HG03175 (cell line): ENCODE measurements around the gene FAM53C.
A peak's percentile ranks its signal among the peaks of the same experiment; 100 is the strongest.

Source experiments
- ATAC-seq: cut with Tn5 transposase; IDR thresholded peaks from one replicate; pipeline ENCODE4 v1.9.1; 2021; ENCODE audit warnings: mild to moderate bottlenecking, moderate library complexity; ENCODE audit not compliant: unreplicated experiment

FAM53C gene

DNA sequence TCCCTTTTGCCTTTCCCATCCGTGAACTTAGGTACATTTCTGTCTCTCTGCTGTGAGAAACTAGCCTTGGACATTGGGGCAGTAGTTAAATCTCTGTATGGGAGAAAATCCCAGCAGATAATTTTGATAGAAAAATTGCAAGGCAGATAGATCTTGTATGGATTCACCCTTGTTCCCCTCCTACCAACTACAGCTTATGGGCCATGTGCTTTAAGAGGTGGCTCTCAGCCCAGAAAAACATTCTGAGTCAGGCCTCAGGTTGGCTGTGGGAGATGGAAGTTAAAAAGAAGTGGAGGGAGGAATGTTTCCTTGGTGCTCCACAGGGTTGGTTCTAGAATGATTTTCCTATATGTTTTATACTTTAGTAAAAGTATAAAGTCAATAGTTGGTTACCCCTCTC, 13.0 kb downstream of the FAM53C start:
- ATAC-seq: no peak

DNA sequence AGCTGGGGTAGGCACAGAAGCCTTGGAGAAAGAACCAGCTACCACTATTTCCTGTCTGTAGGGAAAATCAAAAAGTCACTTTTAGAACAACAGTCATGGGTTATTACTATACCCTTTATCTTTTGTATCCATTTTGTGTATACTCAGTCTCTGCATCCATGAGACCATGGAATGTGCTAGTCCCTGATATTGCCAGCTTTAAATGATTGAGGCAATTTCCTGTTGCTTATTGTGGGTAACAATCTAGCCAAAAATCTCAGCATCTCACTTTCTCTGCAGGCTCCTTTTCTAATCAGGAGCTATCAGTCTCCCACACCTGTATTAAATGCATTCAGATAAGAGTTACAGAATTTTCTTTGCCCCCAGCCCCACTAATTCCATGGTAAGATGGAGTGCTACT, 13.5 kb downstream of the FAM53C start:
- no peak for ATAC-seq

DNA sequence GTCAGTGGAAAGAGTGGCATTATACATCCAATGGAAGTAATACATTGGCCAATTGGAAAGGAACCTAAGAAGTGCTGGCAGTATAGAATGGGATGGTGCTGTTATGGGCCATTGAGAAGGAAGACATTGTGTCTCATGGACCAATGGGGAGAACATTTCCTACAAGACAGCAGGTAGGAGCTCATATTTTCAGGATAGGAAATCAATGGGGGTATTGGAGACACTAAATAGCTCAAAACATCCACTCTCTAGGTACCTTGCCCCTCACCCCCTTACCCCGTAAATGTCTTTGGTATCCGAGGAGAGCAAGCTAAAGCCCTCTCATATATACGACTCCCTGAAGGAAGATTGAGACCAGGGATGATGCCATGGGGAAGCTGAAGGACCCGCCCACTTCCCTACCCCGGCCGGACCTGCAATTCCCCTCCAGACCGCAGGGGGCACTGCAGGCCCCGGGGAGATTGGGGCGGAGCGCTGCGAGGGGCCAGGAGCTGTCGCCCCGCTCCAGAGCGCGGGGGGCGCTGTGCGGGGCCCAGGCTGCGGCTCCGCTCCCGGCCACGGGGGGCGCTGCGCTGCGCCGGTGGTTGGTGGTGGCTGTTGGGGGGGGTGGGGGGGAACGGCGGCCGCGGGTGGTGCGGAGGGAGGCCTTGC, 14.1 kb downstream of the FAM53C start, which contains the start of gene KDM3B:
Gene KDM3B (plus strand): TSS at position 615 of the 651 bp plus-strand sequence. CDS start 111 bp downstream, outside the sequence.
- ATAC-seq: peak; percentile 68

DNA sequence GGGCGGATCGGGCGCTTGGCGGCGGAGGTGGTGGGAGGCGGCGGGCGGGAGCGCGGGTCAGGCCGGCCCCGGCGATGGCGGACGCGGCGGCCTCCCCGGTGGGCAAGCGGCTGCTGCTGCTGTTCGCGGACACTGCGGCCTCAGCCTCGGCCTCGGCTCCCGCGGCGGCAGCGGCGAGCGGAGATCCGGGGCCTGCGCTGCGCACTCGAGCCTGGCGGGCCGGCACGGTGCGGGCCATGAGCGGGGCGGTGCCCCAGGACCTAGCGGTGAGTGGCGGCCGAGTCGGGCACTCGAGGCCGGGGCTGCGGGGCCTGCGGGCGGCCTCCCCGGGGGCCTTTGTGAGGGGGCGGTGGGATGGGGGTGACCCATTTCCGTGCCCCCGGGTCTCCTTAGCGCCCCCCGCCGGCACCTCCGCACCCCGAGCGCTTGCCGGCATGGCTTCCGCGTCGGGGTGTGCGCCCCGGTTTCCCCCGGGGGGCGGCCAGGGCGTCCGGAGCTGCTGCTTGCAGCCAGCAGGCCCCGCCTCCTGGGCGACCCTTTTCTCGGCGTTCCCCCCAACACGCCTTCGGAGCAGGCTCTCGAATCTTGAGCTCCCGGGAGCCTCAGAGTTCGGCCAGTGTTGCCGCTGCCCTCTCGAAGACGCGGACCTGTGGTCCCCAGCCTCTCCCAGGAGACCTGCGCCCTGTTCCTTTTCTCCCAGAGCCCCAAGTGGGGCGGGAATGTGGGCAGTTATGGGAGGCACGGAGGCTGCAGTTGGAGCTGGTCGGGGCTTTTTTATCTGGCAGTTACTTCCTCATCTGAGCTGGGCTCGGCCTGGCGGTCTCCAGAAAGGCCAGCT, 14.9 kb downstream of the FAM53C start:
- peak; percentile 45 for ATAC-seq

DNA sequence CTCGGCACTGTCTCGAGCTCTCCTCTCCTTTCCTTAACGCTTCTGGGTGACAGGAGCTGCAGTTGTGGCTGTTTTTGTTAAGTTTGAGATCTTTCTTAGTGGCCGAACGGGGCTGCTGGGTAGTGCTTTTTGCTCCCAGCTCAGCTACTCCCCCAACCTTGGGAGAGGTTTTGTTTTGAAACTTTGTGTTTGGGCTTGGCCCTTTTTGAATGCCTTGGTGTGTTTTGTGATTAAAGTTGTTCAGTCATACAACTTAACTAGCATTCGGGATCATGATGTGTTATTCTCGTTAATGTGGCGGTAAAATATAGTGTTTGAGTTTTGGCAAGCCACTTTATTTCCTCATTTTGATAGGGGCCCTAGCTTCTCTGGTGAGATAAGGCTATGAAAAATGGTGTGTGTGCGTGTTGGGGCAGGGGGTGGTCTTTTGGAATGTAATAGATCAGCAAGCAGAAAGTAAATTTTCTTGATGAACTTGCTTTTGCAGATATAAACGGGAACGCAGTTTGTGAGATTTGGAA, 15.6 kb downstream of the FAM53C start:
- ATAC-seq: no peak

DNA sequence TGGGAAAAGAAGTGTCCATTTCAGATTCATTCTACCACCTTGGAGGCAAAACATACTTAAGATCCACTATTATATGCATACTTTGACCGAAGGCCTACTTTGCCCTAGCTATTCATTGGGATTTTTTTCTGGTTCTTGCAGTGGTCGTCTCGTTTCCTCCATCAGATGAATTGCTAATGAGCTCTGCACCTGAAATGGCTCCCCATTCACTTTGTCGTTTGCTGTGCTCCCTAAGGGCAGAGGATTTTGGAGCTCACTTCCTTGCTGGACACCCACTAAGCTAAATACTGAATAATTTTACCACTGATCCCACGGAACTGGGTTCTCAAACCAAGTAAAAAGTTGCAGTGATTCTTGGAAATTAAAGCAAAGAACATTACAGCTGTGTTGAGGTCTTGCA, 16.3 kb downstream of the FAM53C start:
- ATAC-seq: no peak

DNA sequence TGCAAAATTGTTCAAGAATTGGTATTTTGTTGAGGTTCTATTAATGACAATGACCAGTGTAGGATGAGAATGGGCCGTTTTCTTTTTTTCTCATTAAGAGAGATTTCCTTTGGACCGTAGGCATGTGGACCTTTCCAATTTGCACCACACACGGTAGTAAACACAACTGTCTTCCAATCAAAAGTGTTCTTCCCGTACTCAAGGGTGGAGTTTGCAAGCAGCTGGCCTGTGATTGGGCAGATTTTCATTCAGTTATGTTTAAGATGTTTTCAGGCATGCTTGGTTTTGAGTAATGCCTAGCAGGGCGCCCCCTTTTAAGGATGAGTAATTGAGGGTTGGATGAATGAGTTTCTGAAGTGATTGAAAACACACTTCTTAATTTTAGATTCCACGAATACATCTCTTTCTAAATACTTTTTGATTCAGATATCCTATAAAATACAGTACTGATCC, 16.9 kb downstream of the FAM53C start:
- ATAC-seq: peak; percentile 25

DNA sequence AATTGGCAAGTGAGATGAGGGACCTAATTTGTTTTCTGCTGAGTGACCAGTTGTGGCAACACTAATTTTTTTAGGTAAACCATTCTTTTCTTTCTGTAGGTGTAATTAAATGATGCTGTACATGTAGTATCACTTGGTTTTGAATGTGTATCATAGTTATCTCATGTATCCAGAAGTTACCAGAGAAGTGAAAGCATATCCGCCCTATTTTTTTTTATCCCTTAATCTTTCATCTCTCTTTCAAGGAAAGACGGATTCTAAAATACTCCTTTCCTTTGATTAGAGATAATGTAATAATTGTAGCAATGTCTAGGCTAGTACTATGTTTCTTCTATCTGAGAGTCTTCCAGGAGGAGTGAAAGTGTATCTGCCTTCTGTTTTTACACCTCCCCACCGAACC, 21.6 kb downstream of the FAM53C start:
- no peak for ATAC-seq

DNA sequence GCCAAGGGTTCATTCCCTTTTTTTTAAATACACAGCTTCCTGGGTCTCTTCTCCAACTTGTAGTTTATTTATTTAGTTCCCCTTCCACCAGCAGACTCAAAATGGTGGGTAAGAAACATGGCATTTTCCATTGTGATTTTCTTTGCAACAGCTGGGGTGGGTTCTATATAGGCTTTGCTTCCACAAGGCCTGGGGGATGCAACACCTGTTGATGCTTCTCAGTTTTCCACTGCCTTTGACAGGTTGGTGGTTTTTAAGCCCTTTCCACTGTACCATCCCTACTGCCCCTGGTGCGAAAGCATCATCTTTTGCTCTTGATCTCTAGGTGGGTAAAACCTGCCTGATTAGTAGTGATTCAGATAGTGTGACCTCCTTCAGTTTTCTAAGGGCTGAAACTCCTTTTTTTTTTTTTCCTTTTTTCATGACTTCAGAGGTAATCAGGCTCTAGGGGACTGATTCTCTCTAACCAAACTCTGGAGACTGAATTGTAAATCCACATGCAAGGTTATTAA, 22.9 kb downstream of the FAM53C start:
- no peak for ATAC-seq

DNA sequence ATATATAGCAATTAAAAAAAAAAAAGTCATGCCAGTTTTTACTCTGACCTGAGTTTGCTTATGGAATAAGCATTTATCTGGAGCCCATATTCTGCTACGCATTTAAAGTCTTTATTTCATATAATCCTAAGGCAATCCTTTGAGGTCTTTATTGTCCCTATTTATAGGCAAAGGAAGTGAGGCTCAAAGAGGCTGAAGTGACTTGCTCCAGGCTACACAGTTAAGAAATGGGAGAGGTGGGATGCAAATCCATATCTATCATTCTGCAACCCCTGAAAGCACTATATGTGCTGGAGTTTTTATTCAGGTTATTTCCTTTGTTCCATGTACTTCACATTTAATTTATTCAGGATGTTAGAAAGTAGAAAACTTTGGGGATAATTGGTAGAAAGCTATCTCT, 26.5 kb downstream of the FAM53C start:
- no peak for ATAC-seq

DNA sequence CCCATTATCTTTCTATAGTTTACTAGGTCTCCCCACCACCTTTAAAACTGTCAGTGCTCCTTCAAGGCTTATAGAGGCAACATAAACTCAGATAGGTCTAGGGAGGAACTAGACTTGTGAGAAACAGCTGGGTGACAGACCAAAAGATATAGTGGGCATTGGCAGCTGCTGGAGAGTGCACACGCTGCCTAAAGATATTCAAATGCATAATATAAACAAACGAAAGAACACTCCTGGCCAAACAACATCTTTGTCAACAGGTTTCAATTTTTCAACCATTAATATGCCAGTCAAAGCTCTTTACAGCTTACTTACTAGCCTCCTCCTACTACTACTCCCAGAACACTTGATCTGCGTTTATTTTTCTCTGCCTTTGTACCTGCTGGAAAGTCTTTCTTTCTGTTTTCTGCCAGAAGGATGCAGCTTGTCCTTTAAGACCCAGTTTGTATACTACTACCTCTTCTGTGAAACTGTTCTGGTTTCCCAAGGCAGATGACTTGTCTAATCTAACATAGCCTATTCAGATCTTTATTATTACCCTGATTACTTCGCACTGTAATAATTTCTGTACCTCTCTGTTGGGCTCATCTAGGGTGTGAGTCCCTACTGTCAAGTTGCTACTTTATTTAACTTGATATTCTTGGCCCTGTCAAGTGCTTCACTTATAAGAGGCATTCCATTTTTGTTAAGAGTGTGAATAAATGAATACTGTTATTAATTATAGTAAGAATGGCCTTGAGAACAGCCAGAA, 28.7 kb downstream of the FAM53C start:
- ATAC-seq: no peak

DNA sequence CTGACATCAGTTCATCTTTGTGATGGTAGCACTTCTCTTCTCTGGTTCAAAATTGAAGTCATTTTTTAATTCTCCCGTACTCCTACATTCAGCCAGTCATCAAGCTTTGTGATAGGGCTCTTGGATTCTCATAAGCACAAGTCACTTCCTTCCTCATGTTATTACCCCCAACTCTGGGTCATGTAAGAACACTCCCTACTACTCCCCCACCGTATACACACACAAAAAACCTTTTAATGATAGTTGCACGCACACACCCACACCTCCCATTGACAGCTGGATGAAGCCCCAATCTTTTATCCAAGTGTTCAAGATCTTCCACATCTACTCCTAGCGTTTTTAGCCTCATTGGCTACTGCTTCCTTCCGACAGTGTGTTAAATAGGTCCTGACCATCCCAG, 31.2 kb downstream of the FAM53C start:
- no peak for ATAC-seq

DNA sequence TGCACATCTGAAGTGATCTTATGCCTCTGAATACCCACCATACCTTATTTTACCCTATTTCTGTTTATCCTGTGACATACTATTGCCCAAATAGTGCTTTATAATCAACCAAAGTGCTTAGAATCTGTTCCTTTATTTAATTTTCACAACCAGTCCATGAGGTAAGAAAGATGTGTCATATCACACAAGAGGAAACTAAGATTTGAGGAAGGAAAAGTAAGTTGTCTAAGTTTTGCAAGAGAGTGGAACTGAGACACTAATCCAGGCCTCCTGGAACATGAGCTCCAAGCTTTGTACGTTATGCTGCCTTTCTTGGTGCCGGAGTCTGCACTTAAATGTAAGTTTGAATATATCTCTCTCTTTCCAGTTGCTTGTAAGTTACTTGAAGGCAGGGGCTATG, 31.6 kb downstream of the FAM53C start:
- ATAC-seq: no peak

DNA sequence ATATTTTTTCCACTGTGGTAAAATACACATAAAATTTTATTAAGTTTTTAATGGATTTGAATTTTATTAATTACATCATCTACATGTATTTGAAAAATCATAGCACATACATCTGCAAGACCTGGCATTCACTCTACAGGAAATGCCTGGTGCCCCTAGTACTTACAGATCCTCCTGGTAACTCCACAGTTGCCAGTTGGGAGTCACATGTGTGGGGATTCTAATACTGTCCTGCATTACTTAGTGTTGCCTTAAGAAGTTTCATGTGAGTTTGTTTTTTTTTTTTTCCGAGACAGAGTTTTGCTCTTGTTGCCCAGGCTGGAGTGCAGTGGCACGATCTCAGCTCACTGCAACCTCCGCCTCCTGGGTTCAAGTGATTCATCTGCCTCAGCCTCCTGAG, 32.5 kb downstream of the FAM53C start:
- no peak for ATAC-seq

DNA sequence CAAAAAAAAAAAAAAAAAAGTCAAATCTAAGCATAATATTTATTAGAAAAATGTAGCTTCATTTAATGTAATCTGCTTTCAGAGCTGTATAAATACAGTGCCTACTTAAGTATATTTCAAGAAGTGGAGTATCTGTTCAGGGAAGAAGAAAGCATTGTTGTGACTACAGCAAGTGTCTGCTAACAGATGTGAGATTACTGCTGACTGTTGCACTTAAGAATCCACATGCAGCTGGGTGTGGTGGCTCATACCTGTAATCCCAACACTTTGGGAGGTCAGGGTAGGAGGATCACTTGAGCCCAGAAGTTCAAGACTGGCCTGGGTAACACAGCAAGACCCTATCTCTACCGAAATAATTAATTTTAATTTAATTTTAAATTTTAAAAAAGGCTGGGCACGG, 33.4 kb downstream of the FAM53C start:
- ATAC-seq: no peak

DNA sequence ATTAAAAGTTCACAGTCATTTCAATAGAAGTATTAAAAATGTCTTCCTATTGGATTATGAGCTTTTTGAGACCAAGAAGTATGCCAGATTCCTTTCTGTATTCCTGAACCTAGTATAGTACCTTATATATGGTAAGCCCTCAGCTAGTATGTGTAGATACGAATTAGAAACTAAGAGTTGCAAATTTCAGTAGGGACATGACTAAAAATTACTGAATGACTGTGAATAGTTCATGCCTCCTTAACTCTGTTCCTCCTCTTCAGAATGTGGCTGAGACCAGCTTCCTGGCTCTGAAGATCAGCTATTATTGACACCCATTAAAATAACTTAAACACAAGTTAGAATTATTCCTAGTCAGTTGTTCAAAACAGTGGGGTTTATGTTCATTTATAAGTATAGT, 34.2 kb downstream of the FAM53C start:
- ATAC-seq: no peak

DNA sequence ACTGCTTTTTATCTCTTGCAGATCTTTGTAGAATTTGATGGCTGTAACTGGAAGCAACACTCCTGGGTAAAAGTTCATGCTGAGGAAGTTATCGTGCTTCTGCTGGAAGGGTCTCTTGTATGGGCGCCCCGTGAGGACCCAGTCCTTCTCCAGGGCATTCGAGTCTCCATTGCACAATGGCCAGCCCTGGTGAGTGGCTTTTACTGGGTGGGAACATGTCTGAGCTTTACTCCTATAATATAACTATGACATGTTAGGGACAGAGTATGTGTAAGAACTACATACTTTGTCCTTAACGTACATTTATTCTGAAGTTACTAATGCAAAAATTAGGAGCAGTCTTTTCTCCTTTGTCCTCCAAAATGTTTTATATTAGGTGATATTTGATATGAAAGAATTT, 34.6 kb downstream of the FAM53C start:
- ATAC-seq: no peak

DNA sequence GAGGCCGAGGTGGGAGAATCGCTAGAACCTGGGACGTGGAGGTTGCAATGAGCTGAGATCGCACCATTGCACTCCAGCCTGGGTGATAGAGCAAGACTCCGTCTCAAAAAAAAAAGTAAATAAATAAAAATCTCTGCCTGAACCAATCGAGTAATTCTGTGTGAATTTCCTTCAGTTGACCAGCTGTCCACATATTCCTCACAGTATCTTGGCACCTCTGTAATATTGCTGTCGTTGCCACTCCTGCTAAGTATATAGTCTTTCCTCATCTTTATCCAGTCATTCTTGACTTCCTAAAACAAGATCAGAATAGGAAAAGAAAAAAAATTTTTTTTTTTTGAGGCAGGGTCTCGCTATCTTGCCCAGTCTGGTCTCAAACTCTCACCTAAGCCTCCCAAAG, 44.3 kb downstream of the FAM53C start:
- ATAC-seq: no peak

DNA sequence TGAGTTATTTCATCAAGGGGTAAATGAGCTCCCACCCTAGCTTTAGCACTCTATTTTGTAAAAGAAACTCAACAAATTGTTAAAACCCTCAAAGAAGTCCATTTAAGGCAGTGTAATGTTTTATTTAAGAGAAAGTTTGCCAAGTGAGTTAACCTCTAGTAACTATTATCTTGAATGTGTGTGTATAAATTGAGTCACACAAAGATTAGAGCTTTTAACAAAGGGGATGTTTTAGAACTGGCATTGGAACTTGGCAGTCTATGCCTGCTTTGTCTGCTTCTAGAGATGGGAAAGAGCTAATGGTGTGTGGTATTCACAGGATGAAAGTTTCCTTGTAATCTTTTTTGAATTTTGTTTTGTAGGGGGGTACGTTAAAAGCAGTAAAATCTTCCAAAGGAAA, 47.6 kb downstream of the FAM53C start:
- no peak for ATAC-seq

DNA sequence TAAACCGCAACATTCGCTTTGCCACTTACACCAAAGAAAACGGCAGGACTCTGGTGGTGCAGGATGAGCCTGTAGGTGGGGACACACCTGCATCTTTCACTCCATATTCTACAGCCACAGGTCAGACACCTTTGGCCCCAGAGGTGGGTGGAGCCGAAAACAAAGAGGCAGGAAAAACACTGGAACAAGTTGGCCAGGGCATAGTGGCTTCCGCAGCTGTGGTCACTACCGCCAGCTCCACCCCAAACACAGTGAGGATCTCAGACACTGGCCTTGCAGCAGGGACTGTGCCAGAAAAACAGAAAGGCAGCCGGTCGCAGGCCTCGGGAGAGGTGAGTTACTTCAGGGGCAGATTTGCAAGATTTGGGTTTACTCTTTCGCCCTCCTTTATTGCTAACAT, 48.2 kb downstream of the FAM53C start:
- no peak for ATAC-seq

DNA sequence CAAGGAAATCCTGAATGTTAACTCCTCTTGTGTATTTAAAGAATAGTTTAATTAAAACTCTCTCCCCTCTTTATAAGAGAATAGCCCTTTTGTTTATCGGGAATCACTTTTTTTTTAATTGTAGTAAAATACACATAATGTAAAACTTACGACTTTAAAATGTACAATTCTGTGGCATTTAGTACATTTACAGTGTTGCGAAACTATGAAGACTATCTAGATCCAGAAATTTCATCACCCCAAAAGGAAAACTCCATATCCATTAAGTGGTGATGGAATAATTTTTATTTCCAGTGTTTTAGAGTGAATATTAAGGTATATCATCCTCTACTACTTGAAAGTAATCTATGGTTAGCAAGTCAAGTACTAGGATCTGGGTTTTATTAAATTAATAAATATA, 51.3 kb downstream of the FAM53C start:
- no peak for ATAC-seq
